OCI-LY1 (cell line): ENCODE data around the gene IDUA.
A peak's percentile ranks its signal among the peaks of the same experiment; 100 is the strongest.

Source experiments
- H2AFZ ChIP-seq: fragments of 200-600 bp; sonication (generic), shearing (Covaris generic); 2 replicates; pipeline ENCODE4 v1.6.0; 2014; ENCODE audit warnings: antibody characterized with exemption, mild to moderate bottlenecking, low read length
- H3F3A ChIP-seq: fragments of 200-600 bp; sonication (generic), shearing (Covaris generic); 2 replicates; pipeline ENCODE4 v1.6.0; 2014; ENCODE audit warnings: mild to moderate bottlenecking, antibody characterized with exemption, low read length, moderate library complexity; ENCODE audit not compliant: insufficient read depth
- H3K27ac ChIP-seq: fragments of 200-600 bp; sonication (generic); 2 replicates; pipeline ENCODE4 v1.5.1; 2014; ENCODE audit warnings: low read length, mixed run types, mild to moderate bottlenecking, low read depth; ENCODE audit not compliant: poor library complexity, severe bottlenecking
- H3K27me3 ChIP-seq: fragments of 200-600 bp; sonication (generic); 2 replicates; pipeline ENCODE4 v1.6.0; 2014; ENCODE audit warnings: antibody characterized with exemption, mild to moderate bottlenecking, low read length, moderate library complexity; ENCODE audit not compliant: insufficient read depth
- H3K36me3 ChIP-seq: fragments of 200-600 bp; sonication (generic); 2 replicates; pipeline ENCODE4 v1.6.1; 2014; ENCODE audit warnings: mild to moderate bottlenecking, antibody characterized with exemption, low read length, moderate library complexity, mixed read lengths; ENCODE audit not compliant: insufficient read depth
- H3K4me1 ChIP-seq: fragments of 200-600 bp; sonication (generic); 2 replicates; pipeline ENCODE4 v1.5.1; 2014; ENCODE audit warnings: mild to moderate bottlenecking, low read length, moderate library complexity; ENCODE audit not compliant: insufficient read depth, severe bottlenecking
- H3K4me2 ChIP-seq: fragments of 200-600 bp; sonication (generic), shearing (Covaris generic); 2 replicates; pipeline ENCODE4 v1.6.1; 2014; ENCODE audit warnings: low read length
- H3K4me3 ChIP-seq: fragments of 200-600 bp; sonication (generic); 2 replicates; pipeline ENCODE4 v1.5.1; 2014; ENCODE audit warnings: low read length, low read depth, mild to moderate bottlenecking, mixed read lengths; ENCODE audit not compliant: poor library complexity, severe bottlenecking
- H3K79me2 ChIP-seq: fragments of 200-600 bp; shearing (Covaris generic); 2 replicates; pipeline ENCODE4 v1.6.1; 2016; ENCODE audit warnings: mixed run types, low read length, mixed read lengths; ENCODE audit not compliant: insufficient read depth
- H3K9ac ChIP-seq: fragments of 200-600 bp; sonication (generic), shearing (Covaris generic); 2 replicates; pipeline ENCODE4 v1.6.1; 2014; ENCODE audit warnings: mild to moderate bottlenecking, low read length, mixed read lengths
- H3K9me2 ChIP-seq: fragments of 200-600 bp; sonication (generic), shearing (Covaris generic); 2 replicates; pipeline ENCODE4 v1.6.1; 2014; ENCODE audit warnings: low read depth, mild to moderate bottlenecking, low read length, mixed read lengths
- H3K9me3 ChIP-seq: fragments of 200-600 bp; shearing (Covaris generic); 2 replicates; pipeline ENCODE4 v1.6.1; 2014; ENCODE audit warnings: low read length, mixed read lengths
- H4K20me1 ChIP-seq: fragments of 200-600 bp; sonication (generic), shearing (Covaris generic); 2 replicates; pipeline ENCODE4 v1.6.0; 2016; ENCODE audit warnings: mild to moderate bottlenecking, low read length; ENCODE audit not compliant: insufficient read depth
- EZH2 ChIP-seq: fragments of 200-600 bp; sonication (generic), shearing (Covaris generic); IDR thresholded peaks from 2 replicates; pipeline ENCODE4 v1.8.0; 2017; ENCODE audit warnings: borderline replicate concordance, mixed run types, mild to moderate bottlenecking, antibody characterized with exemption, low read length, moderate library complexity, mixed read lengths
- TF ChIP-seq, protein P1 (sequence below): fragments of 200-600 bp; sonication (generic), shearing (Covaris generic); IDR thresholded peaks from 2 replicates; pipeline ENCODE4 v1.5.1; 2017; ENCODE audit warnings: mild to moderate bottlenecking, antibody characterized with exemption, low read length, moderate library complexity, mixed read lengths

IDUA gene

DNA sequence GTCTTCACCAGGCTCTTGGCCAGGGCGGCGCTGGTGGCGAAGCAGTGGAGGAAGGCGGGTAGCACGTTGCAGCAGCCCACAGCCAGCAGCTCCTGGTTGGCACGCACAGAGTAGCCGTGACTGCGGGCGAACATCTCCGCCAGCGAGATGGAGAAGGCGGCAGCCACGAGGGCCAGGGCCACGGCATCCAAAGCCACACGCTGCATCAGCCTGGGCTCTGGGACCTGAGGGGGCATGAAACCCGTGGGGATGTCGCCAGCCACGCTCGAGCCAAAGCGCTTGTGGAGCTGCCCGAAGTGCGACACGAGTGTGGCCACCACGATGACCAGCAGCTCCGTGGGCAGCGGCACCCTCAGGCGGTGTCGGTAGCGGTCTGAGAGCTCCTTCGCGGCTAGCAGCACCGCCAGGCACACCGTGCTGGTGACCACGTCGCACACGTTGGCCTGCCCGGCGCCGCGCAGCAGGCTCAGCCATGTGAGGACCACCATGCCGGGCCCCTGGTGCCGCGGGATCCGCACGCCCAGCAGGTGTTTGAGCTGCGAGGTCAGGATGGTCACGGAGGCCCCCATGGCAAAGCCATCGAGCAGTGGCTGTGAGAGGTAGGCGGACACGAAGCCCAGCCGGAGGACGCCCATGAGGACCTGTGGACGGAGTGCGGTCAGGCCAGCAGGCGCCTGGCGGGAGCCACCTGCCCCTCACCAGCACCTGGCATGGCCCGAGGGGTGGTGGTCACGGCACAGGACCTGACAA is 3.1 kb downstream of the IDUA start:
- Histone ChIP-seq H2AFZ (no peak overlapping the region), H3K9me2 (no peaks in the 10 kb centered on the region), H4K20me1 (no peaks in the 10 kb centered on the region)

DNA sequence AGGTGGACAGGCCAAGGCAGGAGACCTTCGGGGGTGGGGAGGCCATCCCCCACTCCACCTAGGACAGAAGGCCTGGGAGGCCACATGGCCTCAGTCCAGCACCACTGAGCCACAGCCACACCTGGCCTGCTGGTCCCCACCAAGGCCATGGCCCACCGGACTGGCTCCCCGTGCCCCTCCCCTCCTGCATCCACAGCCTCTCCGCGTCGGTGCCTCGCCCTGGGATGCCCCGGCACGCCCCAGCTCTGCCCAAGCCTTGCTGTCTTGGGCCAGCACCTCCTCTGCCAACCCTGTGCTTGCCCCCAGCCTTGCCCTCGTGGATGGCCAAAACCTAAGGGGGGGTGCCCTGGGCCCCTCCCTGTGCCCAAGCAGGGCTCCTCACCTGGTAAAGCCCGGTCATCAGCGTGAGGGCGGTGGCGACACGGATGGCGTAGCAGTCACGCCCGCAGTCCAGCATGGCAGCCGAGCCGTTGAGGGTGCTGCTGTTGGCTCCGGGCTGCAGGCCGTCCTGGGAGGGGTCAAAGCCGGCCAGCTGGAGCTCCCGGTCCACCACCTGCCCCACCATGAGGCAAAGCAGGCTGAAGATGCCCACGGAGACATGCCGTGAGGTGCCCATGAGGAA is 4.0 kb downstream of the IDUA start:
- H3F3A ChIP-seq = no peaks in the 10 kb centered on the region
- H3K4me3 ChIP-seq = no peak overlapping the region
- H3K9me3 ChIP-seq = no peaks in the 10 kb centered on the region
- H4K20me1 ChIP-seq = no peaks in the 10 kb centered on the region
- H2AFZ ChIP-seq = no peak overlapping the region
- no peak overlapping the region for H3K27ac ChIP-seq
- no peaks in the 10 kb centered on the region for H3K79me2 ChIP-seq
- peaks cover 38% of the 10 kb centered on the region for H3K4me1 ChIP-seq
- no peaks in the 10 kb centered on the region for H3K27me3 ChIP-seq
- H3K9ac ChIP-seq = no peak overlapping the region
- H3K9me2 ChIP-seq = no peaks in the 10 kb centered on the region
- H3K36me3 ChIP-seq = no peaks in the 10 kb centered on the region
- no peak for TF ChIP-seq EZH2
- TF ChIP-seq, protein P1, sequence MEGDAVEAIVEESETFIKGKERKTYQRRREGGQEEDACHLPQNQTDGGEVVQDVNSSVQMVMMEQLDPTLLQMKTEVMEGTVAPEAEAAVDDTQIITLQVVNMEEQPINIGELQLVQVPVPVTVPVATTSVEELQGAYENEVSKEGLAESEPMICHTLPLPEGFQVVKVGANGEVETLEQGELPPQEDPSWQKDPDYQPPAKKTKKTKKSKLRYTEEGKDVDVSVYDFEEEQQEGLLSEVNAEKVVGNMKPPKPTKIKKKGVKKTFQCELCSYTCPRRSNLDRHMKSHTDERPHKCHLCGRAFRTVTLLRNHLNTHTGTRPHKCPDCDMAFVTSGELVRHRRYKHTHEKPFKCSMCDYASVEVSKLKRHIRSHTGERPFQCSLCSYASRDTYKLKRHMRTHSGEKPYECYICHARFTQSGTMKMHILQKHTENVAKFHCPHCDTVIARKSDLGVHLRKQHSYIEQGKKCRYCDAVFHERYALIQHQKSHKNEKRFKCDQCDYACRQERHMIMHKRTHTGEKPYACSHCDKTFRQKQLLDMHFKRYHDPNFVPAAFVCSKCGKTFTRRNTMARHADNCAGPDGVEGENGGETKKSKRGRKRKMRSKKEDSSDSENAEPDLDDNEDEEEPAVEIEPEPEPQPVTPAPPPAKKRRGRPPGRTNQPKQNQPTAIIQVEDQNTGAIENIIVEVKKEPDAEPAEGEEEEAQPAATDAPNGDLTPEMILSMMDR = no peak
- H3K4me2 ChIP-seq = no peak overlapping the region

More for the DNA sequence above, 3.1 kb downstream of the IDUA start:
- H3K9me3 ChIP-seq = no peaks in the 10 kb centered on the region
- H3K79me2 ChIP-seq = no peaks in the 10 kb centered on the region
- no peak overlapping the region for H3K4me2 ChIP-seq
- no peak overlapping the region for H3K27ac ChIP-seq
- H3F3A ChIP-seq = no peaks in the 10 kb centered on the region
- no peaks in the 10 kb centered on the region for H3K27me3 ChIP-seq
- H3K9ac ChIP-seq = no peak overlapping the region
- no peak for TF ChIP-seq EZH2
- TF ChIP-seq, protein P1 = no peak
- H3K36me3 ChIP-seq = no peaks in the 10 kb centered on the region
- H3K4me3 ChIP-seq = no peak overlapping the region
- peaks cover 40% of the 10 kb centered on the region for H3K4me1 ChIP-seq

GRCh38 chr4:991451-992296 is 4.8 kb downstream of the IDUA start:
- Histone ChIP-seq H3K4me3 (peak overlapping the region; percentile 52), H3F3A (no peaks in the 10 kb centered on the region), H3K27ac (no peak overlapping the region), H3K9me2 (no peaks in the 10 kb centered on the region), H3K9ac (no peak overlapping the region; the same call in 1 of the 2 replicates), H3K27me3 (no peaks in the 10 kb centered on the region), H3K36me3 (no peaks in the 10 kb centered on the region), H3K79me2 (no peaks in the 10 kb centered on the region), H3K4me2 (peak overlapping the region; percentile 68; the same call in 1 of the 2 replicates), H2AFZ (no peak overlapping the region), H3K9me3 (no peaks in the 10 kb centered on the region), H4K20me1 (no peaks in the 10 kb centered on the region), H3K4me1 (peaks cover 30% of the 10 kb centered on the region)
- no peak for TF ChIP-seq EZH2
- TF ChIP-seq, protein P1 = no peak
